Mesothelial cell of epicardium (in vitro differentiated cells): ENCODE results near the gene SOX6. TPM values are rescaled to one million over a fixed set of nuclear protein-coding genes. Genes with fewer than 3 reads are reported as not detected.

ENCODE experiments used
- DNase-seq, 2 experiments: peaks; one replicate each; pipeline ENCODE4 v3.0.0; 2021; ENCODE audit warnings: low spot score in 2 of 2; ENCODE audit not compliant: unreplicated experiment in 2 of 2
- H3K27ac Mint-ChIP-seq: 2 replicates; pipeline ENCODE4 v1.8.0; 2021; ENCODE audit warnings: mixed read lengths
- H3K27me3 Mint-ChIP-seq: 2 replicates; pipeline ENCODE4 v1.8.0; 2021; ENCODE audit warnings: low read depth, mixed read lengths
- H3K36me3 Mint-ChIP-seq: 2 replicates; pipeline ENCODE4 v1.8.0; 2021; ENCODE audit warnings: mixed read lengths
- H3K4me1 Mint-ChIP-seq: 2 replicates; pipeline ENCODE4 v1.8.0; 2021; ENCODE audit warnings: mixed read lengths
- H3K4me3 Mint-ChIP-seq: 2 replicates; pipeline ENCODE4 v1.8.0; 2021; ENCODE audit warnings: mild to moderate bottlenecking, moderate library complexity, mixed read lengths
- H3K9me3 Mint-ChIP-seq: 2 replicates; pipeline ENCODE4 v1.8.0; 2021; ENCODE audit warnings: mixed read lengths
- total RNA-seq: library from RNA; stranded (reverse); gene quantifications from 3 replicates; pipeline ENCODE4 v1.2.1, GENCODE V29; 2021
- TF ChIP-seq, protein P1 (sequence below): fragments of 200-600 bp; sonication (generic); IDR thresholded peaks from one replicate; pipeline ENCODE4 v1.5.0; 2021; ENCODE audit warnings: antibody characterized with exemption; ENCODE audit not compliant: unreplicated experiment

Gene SOX6
- total RNA-seq, 1 donor from 2014 or later: 46.4 TPM

DNA sequence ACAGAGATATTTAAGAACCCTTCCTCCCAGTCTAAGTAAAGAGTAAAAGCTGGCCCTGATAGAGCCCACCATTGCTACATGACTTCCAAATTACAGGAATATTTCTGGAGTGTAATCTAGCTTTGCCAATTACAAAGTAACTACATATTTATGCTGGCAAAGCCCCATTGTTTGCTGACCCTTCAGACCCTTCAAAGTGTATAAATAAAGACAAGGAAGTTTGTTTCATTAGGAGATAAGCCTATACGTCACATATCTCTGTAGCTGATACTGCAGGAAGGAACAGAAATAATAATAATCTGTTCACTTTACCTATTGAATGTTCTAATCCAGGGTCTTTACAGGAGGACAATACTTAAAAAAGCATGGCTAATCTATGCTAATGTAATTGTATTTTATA is 375.1 kb downstream of the SOX6 start:
- no peaks in the 10 kb centered on the region for H3K9me3 Mint-ChIP-seq

DNA sequence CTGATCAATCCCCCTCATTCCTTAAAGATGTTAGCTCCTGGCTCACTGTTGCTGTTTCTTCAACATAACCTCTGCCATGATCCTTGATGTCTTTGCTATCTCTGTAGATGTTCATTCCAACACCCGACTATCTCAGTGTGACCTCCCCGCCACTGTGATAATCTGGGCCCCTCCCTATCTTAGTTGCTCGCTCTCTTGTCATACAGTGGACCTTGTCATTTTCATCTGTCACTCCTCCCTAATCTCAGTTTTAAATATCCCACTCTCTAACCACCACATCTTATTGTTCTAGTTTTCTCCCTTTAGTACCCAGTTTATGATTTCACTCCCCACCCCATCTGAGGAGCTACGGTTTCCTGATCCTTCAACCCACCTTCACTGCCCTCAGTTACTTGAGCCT is 379.2 kb downstream of the SOX6 start:
- Mint-ChIP-seq H3K27me3 (no peaks in the 10 kb centered on the region), H3K9me3 (no peaks in the 10 kb centered on the region), H3K27ac (no peak overlapping the region), H3K4me1 (no peaks in the 10 kb centered on the region), H3K36me3 (no peaks in the 10 kb centered on the region), H3K4me3 (no peak overlapping the region)
- DNase-seq: no peak
- TF ChIP-seq, protein P1, sequence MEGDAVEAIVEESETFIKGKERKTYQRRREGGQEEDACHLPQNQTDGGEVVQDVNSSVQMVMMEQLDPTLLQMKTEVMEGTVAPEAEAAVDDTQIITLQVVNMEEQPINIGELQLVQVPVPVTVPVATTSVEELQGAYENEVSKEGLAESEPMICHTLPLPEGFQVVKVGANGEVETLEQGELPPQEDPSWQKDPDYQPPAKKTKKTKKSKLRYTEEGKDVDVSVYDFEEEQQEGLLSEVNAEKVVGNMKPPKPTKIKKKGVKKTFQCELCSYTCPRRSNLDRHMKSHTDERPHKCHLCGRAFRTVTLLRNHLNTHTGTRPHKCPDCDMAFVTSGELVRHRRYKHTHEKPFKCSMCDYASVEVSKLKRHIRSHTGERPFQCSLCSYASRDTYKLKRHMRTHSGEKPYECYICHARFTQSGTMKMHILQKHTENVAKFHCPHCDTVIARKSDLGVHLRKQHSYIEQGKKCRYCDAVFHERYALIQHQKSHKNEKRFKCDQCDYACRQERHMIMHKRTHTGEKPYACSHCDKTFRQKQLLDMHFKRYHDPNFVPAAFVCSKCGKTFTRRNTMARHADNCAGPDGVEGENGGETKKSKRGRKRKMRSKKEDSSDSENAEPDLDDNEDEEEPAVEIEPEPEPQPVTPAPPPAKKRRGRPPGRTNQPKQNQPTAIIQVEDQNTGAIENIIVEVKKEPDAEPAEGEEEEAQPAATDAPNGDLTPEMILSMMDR: no peak

More for the DNA sequence above, 375.1 kb downstream of the SOX6 start:
- Mint-ChIP-seq H3K36me3 (no peaks in the 10 kb centered on the region), H3K27me3 (no peaks in the 10 kb centered on the region), H3K4me1 (peaks cover 3% of the 10 kb centered on the region), H3K27ac (no peak overlapping the region), H3K4me3 (no peak overlapping the region)
- DNase-seq: no peak
- TF ChIP-seq, protein P1: no peak

DNA sequence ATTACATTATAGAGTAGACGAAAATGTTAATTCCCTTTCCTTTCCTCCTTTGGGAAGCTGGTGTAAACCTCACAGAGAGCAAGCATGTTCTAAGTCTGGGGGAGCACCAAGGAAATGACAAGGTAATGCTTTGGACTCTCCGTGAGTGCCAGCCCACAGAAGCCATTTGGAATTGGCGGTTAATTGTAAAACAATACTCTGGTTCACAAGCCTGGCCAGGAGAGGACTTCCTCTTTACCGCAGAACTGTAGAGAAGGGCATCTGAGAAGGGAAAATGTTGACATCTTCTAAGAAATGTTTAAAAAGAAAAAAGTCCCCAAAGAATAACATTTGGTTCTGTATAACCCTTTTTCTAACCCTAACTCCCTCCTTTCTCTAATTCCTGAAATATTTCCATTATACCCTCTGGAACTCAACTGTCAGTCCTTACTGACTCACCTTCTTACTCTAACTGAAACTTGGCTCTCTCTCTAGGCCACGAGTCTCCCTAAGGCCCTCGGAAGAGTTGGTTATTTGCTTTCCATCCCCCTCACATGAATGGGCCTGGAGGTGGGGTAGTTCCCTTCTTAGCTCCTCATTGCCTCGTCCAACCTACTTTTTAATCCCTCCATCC is 379.8 kb downstream of the SOX6 start:
- DNase-seq: no peak
- TF ChIP-seq, protein P1: no peak
- H3K27me3 Mint-ChIP-seq: no peaks in the 10 kb centered on the region
- H3K27ac Mint-ChIP-seq: no peak overlapping the region
- H3K4me3 Mint-ChIP-seq: no peak overlapping the region
- no peaks in the 10 kb centered on the region for H3K36me3 Mint-ChIP-seq
- H3K9me3 Mint-ChIP-seq: no peaks in the 10 kb centered on the region
- H3K4me1 Mint-ChIP-seq: no peaks in the 10 kb centered on the region

DNA sequence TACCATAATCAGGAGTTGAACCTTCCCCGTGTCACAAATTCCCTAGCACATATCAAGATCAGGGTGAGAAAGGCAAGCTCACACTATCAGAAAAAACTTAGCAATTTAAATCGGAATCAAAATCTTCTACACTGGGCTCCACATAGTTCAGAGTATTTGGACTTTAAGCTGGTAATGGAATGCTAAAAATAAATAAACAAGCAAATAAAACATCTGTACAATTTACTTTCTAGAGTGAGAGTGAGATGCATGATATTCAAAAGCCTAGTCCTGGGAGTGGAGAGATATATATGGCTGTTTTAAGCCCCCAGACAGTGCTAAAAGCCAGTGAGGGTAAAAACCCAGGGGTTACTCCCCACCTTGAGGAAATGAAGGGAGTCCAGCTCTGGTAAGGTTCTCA is 380.6 kb downstream of the SOX6 start:
- DNase-seq: no peak
- H3K27me3 Mint-ChIP-seq: no peaks in the 10 kb centered on the region
- no peaks in the 10 kb centered on the region for H3K36me3 Mint-ChIP-seq
- H3K4me1 Mint-ChIP-seq: no peaks in the 10 kb centered on the region
- TF ChIP-seq, protein P1: no peak
- no peaks in the 10 kb centered on the region for H3K9me3 Mint-ChIP-seq
- H3K4me3 Mint-ChIP-seq: no peak overlapping the region
- H3K27ac Mint-ChIP-seq: no peak overlapping the region

DNA sequence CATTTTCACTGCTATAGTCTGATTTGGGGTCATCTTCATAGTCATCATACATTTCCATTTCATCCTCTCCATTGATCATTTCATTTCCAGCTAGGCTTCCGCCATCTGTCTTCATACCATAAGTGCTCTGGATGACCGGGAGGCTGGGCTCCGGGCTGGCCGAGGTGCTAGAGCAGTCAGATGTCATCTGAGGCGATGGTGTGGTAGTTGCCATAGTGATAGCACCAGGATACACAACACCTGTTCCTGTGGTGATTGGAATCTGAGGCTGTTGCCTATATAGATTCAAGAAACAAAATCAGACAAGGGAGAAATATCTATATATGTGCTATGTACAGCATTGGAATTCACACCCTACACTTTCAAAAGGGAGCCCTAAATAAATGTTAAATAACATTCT is 383.5 kb downstream of the SOX6 start:
- H3K4me1 Mint-ChIP-seq: peaks cover 25% of the 10 kb centered on the region
- TF ChIP-seq, protein P1: no peak
- DNase-seq: no peak
- no peak overlapping the region for H3K27ac Mint-ChIP-seq
- H3K9me3 Mint-ChIP-seq: no peaks in the 10 kb centered on the region
- no peaks in the 10 kb centered on the region for H3K36me3 Mint-ChIP-seq
- H3K4me3 Mint-ChIP-seq: no peak overlapping the region
- no peaks in the 10 kb centered on the region for H3K27me3 Mint-ChIP-seq

DNA sequence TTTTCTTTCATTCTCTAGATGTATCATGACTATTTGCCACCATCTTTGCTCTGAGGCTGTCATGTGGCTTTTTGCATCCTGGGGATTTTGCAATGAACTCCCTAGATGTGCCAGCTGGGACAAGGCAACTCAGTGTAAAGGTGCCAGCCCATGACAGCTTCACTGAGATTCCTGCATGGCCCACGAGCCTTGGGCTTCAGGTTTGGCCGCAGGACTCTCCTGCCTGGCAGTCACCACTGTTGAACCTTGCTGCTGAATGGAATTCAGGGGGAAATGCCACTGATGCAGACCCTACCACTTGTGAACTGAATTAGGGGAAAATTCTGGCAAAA is 385.2 kb downstream of the SOX6 start:
- H3K36me3 Mint-ChIP-seq: no peaks in the 10 kb centered on the region
- no peak for DNase-seq
- H3K27ac Mint-ChIP-seq: no peak overlapping the region
- no peaks in the 10 kb centered on the region for H3K27me3 Mint-ChIP-seq
- H3K9me3 Mint-ChIP-seq: no peaks in the 10 kb centered on the region
- peaks cover 33% of the 10 kb centered on the region for H3K4me1 Mint-ChIP-seq
- TF ChIP-seq, protein P1: no peak
- no peak overlapping the region for H3K4me3 Mint-ChIP-seq
